GM18508 (cell line): Measurements from ENCODE around the gene MYO18B.

Experiments used
- ATAC-seq: cut with Tn5 transposase; IDR thresholded peaks from one replicate; pipeline ENCODE4 v1.9.1; 2021; ENCODE audit warnings: moderate number of reproducible peaks; ENCODE audit not compliant: insufficient read depth, unreplicated experiment

The MYO18B gene

GRCh38 chr22:25843660-25844405, 101.8 kb downstream of the MYO18B start:
- no peak for ATAC-seq

DNA sequence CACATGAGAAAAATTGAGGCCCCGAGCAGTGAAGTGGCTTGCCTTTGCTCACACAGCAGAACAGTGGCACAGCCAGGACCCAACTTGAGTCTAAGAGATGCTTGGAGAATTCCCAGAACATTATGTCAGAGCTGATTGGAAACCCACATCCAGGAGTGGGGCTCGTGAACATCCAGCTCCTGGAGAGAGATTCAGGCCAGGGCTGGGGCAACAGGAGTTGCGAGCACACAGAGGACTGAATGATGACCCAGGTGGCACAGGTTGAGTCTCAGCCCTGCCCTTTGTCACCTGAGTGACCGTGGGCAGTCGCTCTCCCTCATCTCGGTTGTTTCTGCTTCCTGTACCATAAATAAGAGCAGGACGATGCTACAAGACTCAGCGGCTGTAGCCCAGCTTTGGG, 102.6 kb downstream of the MYO18B start:
- ATAC-seq: no peak

DNA sequence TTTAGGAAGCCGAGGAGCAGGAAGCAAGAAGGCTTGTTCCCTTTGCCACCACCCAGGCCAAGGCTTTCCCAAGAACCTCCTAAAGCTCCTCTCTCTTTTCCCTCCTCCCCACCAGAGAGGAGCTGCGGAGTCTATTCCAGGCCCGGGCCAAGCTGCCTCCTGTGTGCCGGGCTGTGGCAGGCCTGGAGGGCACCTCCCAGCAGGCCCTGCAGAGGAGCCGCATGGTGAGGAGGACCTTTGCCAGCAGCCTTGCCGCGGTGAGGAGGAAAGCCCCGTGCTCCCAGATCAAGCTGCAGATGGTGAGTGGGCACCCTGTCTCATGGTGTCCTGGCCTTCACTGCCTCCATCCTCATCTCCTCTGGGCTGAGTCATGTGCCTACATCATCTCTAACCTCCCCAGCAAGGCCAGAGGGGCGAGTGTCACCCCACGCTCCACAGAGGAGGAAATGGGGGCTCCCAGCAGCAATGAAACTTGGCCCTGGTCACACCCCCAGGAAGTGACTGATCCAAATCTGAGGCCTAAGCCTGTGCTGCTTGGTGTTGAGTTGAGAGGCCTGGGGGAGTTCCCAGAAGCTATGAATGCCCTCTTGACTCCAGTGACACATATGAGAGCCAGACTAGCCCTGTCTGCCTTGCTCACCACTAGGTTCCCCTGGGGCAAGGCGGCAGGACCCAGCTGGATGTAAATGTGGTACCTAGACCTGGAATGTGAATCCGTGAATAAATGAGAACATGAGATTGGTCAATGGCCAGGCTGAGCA, 104.2 kb downstream of the MYO18B start:
- no peak for ATAC-seq

- ATAC-seq: no peak
These were observed 105.5 kb downstream of the MYO18B start for GRCh38 chr22:25847451-25847850.

DNA sequence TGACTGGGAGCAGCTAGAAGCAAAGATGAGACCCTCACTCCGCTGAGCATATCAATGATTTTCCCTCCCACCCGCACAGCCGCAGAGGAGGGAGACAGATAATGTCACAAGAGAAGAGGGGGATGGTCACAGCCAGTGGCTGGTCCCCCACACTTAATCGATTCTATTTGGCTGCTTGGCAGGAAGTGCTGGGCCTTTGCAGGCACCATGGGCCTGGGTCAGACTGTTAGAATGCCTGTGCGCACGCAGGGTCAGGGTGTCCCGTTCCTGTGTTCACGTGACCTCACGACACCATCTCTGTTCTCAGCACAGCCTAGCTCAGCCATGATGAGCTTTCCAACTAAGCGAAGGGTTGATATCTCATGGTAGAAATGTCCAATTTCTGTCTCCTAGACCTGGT, 107.0 kb downstream of the MYO18B start:
- no peak for ATAC-seq

GRCh38 chr22:25849522-25849921, 107.5 kb downstream of the MYO18B start:
- no peak for ATAC-seq

DNA sequence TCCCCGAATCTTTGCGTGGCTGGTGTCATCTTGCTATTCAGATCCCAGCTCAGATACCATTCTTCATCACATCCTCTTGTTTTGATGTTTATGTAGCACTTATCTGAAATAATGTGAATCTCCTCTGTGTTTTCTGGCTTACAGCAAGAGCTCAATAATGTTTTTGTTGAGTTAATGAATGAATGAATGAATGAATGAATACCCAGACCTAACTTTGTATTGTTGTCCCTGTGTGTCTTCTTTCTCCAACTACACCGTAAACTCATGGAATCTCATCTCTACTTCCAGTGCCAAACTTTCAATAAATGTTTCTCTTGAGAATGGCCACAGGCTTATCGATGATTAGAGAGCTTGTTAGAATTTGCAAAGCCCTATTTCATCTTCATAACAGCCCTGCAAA, 110.2 kb downstream of the MYO18B start:
- ATAC-seq: no peak

GRCh38 chr22:25853078-25853477, 111.1 kb downstream of the MYO18B start:
- no peak for ATAC-seq

DNA sequence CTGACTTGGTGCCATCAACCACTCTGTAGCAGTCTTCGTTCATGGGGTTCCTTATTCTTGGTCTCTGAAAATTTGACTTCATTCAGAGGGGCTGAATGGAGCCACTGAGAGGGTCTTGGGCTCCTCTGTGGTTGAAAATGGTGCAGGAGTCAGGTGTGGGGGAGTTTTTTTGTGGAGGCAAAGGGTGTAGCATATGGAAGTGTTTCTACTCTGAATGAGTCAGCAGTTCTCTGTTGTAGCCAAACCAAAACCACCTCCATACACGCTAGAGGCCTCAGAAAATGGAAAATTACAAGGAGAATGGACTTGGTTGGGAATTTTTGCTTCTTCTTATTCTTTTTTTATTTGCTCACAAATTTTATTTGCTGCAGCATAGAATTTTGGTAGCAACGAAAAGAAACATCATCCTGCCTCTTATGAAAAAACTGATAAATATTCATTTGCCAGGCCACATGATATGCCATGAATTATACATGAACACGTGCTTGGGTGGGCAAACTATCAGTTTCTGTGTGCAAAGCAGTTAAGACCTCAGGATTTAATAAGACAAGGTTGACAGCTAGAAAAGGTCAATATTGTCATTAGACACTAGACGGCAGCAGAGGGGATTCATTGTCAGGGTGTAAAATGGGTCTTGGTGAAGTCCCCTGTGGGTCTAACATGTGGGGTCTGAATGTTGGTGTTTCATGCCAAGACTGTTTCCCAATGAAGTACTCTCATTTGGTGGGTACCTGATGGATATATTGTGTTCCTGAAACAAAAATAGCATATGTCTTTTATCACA, 111.7 kb downstream of the MYO18B start:
- ATAC-seq: no peak

DNA sequence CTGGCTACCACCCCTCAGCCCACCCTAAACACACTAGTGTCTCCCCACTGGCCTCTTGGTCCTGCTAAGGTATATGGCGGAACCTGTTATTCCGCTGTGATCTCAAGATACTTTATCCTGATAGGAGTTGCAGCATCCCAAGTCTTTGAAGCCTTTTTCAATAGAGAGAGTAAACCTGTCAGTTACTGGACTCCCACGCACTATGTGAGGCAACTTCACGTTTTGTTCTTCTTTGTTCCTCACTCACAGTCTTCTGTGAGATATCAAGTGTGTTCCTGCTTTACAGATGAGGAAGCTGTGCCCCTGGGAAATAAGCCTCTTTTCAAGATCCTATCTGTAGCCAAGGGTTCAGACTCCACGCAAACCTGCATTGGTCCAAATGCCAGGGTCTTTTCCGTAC, 127.8 kb downstream of the MYO18B start:
- ATAC-seq: no peak

DNA sequence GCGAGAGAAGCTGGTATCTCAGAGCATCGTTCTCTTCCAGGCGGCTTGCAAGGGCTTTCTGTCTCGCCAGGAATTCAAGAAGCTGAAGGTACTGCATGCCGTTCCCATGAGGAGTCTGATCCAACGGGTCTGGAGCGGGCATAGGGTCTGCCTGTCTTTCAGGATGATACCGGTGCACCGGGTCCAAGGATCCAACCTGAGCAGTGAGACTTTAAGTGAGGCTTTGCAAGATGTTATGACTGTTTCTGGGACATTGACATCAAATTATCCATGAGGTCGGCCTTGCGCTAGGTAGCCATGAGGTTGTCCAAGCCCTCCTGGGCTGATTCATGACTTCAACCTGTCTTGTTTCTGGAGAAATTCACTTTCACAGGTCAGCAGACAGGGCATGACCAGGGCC, 132.3 kb downstream of the MYO18B start:
- no peak for ATAC-seq

GRCh38 chr22:25875461-25875860, 133.5 kb downstream of the MYO18B start:
- ATAC-seq: no peak

DNA sequence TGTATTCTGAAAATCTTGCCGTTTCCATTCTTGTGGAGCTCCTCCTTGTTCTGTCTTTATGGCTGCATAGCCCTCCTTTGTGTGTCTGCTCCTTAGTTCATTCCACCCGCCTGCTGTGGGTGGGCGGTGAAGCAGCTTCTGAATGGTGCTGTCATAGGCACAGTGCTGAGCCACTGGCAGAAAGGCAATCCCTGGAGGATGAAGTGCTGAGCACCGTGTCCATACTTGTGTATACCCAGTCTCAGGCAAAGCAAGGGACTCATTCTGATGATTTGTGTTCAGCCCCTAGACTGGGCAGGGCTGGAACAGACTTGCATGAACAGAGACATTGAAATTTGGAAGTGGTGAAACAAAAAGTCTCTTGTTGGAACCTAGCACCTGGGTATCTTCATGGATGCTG, 134.9 kb downstream of the MYO18B start:
- ATAC-seq: no peak

DNA sequence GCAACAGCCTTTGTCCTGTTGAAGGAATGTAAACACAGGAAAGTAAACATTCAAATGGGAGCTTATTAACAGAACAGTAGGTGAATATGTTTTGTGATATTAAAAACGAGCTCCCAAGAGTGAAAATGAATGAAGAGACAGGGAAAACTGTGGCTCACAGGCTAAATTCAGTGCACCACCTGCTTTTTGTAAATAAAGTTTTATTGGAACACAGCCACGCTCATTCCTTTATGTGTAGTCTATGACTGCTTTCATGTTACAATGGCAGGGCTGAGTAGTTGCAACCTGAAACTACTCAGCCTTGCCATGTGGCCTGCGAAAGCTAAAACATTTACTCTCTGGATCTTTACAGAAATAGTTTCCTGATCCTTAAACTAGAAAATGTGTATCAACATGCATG, 136.9 kb downstream of the MYO18B start:
- no peak for ATAC-seq

GRCh38 chr22:25880524-25880923, 138.5 kb downstream of the MYO18B start:
- no peak for ATAC-seq

GRCh38 chr22:25881210-25881755, 139.3 kb downstream of the MYO18B start:
- ATAC-seq: no peak

GRCh38 chr22:25882360-25882759, 140.4 kb downstream of the MYO18B start:
- no peak for ATAC-seq

DNA sequence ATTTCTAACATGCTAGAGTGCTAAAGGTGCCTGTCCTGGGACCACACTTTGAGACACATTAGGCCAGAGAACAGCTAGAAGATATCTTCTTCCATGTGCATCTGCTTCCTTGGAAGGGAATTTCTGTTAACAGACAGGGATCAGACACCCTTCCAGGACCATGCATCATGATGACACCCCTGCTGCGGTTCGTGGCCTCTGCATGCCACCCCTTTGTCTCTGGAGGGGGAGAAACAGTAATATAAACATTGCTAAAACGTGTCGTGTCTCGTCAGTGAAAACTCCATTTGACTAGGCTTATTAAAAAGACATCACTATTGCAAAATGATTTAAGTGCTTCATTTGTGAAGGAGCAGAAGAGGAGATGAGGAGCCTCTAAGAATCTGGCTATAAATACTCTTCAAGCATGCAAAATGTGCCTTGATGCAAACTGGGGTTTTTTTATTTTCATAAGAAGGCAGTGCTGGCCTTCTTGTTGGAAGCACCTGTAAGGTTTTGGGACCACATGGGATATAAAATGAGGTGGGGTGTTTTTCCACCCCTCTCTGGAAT, 141.6 kb downstream of the MYO18B start:
- ATAC-seq: no peak

DNA sequence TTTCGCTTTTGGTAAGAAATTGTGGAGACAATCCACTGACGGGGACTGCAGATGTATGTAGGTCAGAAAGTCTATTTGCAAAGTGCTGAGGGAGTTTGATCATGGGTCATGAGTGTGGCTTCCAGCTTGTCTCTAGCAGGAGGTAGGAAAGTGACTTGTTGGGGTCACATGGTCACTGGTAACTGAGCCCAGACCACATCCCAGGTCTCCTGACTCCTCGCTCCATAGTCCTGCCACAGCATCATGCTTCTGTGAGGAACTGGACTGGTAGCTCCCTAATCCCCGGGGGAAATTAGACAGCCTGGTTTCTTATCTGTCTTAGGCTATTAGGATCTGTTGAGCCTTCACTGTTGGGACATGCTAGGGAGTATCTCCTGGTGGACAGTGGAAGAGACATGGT, 142.1 kb downstream of the MYO18B start:
- ATAC-seq: no peak

GRCh38 chr22:25888399-25889054, 146.5 kb downstream of the MYO18B start:
- no peak for ATAC-seq
